GM18867 (cell line): ENCODE measurements around the gene PDE6A.
A peak's percentile ranks its signal among the peaks of the same experiment; 100 is the strongest.

Experiments used
- ATAC-seq: cut with Tn5 transposase; IDR thresholded peaks from one replicate; pipeline ENCODE4 v1.9.1; 2021; ENCODE audit warnings: mild to moderate bottlenecking, moderate library complexity; ENCODE audit not compliant: unreplicated experiment

The PDE6A gene

DNA sequence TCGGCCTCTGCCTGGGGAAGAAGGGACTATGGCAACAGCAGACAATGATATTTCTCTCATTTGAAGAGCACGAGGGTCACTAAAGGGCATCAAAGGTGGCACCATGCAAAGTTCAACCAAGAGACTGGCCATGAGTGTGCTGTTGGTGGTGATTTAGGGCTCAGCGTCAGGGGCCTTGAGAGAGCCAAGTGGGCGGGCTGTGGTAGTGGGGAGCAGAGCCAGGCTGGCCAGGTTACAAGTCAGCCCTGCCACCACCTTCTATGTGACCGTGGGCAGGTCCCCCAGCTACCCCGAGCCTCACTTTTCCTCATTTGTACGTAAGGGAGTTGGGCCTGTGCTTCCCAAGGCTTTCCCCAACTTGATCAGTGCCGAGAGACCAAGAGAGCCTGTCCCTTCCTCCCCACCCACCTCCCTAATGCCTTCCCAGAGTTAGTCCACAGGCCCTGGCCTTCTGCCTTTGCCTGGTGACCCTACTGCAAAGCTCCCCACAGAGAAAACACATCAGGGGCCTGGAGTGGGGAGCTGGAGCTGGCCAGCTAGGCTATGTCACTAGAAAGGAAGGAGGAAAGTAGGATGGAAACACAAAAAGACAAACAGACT lies 104.3 kb downstream of the PDE6A start:
- no peak for ATAC-seq

- ATAC-seq = no peak
Observed at GRCh38 chr5:149839761-149840160, 104.8 kb downstream of the PDE6A start.

DNA sequence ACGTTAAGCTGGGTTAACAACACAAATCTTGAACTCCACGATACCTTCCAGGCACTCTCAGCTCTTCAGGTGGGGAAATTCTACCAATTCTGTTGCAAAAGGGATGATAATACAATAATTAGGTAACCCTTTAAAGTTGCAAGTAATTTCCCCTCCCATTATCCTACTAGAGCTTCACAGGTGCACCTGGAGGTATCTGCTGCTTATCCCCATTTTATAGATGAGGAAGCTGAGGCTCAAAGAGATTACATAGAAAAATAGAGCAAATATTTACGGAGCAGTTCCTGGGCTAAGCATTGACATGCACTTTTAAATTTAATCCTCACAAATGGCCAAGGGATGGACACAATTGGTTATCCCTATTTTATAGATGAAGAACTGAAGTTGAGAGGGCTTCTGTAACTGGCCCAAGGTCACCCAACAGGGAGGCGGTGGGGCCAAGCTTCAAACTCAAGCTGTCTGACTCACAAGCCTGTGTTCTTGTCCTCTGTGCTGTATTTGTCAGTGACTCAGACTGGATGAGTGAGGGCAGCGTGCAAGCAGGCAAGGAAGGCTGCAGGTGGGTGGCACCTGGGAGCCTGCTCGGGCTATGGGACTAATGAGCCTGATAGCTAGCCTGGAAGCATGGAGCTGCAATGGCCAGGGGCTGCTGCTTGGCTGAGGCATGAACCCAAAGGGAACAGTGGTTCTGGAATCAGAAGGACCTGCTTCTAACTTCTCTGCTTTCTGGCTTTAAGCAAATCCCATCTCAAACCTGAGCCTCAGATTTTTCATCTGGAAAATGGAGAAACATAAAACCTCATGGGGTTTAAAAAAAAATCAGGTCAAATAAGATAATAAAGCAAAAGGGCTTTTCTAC lies 105.5 kb downstream of the PDE6A start:
- ATAC-seq = no peak

DNA sequence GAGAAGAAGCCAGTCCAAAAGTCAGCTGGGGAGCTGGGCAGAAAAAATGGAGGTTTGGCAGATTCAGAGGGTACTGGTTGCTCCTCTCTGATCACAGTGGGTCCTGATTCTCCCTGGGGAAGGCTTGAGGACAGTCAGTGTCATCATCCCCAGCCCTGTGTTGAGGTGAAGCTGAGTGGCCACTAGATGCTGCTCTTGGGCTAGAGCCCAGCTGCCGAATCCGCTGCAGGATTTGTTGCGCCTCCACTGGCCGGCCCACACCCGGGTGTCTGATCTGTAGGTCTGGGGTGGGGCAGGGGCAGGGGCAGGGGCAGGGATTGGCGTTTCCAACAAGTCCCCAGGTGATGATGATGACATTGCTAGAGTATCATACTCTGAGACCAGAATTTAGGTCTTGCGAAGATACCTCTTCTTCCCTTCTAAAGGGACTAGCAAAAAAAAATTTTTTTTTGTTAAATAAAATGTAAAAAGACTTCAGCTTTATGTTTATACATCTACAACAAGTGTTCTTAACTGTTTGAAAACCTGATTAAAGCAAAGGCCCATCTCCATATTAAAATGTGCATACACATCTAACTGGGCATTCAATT lies 106.8 kb downstream of the PDE6A start:
- ATAC-seq = peak; percentile 50

DNA sequence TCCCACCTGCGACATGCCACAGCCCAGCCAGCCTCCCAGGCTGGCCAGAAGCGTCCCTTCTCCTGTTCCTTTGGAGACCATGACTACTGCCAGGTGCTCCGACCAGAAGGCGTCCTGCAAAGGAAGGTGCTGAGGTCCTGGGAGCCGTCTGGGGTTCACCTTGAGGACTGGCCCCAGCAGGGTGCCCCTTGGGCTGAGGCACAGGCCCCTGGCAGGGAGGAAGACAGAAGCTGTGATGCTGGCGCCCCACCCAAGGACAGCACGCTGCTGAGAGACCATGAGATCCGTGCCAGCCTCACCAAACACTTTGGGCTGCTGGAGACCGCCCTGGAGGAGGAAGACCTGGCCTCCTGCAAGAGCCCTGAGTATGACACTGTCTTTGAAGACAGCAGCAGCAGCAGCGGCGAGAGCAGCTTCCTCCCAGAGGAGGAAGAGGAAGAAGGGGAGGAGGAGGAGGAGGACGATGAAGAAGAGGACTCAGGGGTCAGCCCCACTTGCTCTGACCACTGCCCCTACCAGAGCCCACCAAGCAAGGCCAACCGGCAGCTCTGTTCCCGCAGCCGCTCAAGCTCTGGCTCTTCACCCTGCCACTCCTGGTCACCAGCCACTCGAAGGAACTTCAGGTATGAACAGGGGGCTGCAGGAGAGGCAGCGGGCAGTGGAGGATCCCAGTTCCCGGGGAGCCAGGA lies 108.0 kb downstream of the PDE6A start:
- ATAC-seq = no peak

GRCh38 chr5:149834246-149834855 lies 110.2 kb downstream of the PDE6A start:
- peak; percentile 34 for ATAC-seq

DNA sequence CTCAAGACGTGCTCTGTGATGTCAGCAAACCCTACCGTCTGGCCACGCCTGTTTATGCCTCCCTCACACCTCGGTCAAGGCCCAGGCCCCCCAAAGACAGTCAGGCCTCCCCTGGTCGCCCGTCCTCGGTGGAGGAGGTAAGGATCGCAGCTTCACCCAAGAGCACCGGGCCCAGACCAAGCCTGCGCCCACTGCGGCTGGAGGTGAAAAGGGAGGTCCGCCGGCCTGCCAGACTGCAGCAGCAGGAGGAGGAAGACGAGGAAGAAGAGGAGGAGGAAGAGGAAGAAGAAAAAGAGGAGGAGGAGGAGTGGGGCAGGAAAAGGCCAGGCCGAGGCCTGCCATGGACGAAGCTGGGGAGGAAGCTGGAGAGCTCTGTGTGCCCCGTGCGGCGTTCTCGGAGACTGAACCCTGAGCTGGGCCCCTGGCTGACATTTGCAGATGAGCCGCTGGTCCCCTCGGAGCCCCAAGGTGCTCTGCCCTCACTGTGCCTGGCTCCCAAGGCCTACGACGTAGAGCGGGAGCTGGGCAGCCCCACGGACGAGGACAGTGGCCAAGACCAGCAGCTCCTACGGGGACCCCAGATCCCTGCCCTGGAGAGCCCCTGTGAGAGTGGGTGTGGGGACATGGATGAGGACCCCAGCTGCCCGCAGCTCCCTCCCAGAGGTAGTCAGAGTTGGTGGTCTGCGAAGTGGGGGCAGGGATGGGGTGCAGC lies 111.3 kb downstream of the PDE6A start:
- no peak for ATAC-seq

DNA sequence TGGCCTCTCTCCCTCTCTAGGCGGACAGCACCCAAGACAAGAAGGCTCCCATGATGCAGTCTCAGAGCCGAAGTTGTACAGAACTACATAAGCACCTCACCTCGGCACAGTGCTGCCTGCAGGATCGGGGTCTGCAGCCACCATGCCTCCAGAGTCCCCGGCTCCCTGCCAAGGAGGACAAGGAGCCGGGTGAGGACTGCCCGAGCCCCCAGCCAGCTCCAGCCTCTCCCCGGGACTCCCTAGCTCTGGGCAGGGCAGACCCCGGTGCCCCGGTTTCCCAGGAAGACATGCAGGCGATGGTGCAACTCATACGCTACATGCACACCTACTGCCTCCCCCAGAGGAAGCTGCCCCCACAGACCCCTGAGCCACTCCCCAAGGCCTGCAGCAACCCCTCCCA lies 112.0 kb downstream of the PDE6A start:
- no peak for ATAC-seq

DNA sequence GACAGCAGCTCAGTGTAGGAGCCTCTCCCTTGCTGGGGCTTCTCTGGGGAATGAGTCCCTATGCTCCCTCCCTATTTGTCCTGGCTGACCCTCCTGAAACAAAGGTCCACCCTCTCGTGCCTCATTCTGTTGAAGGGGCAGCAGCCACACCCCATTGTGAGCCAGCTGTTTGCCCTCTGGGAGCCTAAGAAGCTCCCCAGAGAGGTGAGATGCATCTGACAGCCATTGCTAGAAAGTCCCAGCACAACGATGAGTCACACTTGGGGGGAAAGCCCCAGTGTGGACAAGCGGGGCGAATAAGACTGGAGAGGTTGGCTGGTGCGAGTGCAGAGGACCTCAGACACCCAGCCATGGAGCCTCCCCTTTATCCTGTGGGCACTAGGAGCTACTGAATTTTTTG lies 113.1 kb downstream of the PDE6A start:
- peak; percentile 78 for ATAC-seq

DNA sequence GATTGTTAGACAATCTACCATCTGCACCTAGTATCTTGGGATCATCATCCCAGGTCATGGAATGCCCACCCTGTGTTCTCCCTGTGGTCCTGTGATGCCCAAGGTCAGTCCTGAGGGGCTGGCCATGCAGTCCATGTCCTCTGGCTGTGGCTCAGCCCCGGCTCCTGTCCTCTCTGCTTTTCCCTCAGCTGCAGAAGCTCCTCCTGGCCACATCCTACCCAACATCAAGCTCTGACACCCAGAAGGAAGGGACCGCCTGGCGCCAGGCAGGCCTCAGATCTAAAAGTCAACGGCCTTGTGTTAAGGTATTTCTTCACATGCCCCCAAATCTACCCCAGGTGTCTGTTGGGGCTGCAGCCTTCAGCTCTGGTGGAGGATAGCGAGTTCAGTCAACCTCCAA lies 114.0 kb downstream of the PDE6A start:
- ATAC-seq = no peak

DNA sequence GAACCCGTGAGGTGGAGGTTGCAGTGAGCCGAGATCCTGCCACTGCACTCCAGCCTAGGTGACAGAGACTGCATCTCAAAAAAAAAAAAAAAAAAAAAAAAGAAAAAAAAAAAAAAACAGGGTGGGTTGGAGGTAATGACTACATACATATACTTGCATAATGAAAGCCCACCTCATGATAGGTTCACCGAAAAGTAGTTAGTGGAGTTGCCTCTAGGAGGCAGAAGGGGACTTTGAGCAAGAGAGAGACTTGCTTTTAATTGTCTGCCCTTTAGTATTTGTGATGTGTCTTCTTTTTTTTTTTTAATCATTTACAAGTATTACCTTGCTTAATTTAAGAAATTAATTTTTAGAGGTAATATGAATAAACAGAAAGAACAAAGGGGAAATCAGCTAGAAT lies 114.6 kb downstream of the PDE6A start:
- ATAC-seq = no peak

DNA sequence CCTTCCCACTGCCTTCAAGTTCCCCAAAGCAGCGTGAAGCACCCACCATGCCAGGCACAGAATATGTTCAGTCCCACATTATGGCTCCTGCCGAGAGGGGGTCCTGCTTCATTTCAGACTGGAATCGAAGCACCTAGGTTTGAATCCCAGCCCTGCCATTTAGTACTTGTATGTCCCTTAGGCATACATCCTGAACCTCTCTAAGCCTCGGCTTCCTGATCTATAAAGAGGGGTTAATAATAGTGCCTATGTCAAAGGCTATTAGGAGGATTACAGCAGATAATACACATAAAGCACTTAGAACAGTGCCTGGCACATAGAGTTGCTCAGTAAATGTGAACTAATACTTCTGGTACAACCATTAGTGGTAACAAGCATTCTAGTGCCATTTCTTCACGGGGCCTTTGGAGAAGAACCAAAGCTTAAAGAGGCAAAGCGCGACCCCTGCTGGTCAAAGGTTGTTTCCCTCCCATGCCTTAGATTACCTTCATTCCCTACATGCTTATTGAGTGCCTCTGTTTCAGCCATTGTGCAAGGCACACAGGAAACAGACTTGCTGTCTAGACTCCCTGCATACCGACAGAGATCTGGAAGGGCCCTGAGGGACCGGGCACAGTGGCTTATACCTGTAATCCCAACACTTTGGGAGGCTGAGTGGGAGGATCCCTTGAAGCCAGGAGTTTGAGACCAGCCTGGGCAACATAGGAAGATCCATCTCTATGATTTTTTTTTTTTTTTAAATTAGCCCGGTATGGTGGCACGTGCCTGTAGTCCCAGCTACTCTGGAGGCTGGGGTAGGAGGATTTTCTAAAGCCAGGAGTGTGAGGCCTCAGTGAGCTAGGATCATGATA lies 116.2 kb downstream of the PDE6A start:
- ATAC-seq = peak; percentile 62

DNA sequence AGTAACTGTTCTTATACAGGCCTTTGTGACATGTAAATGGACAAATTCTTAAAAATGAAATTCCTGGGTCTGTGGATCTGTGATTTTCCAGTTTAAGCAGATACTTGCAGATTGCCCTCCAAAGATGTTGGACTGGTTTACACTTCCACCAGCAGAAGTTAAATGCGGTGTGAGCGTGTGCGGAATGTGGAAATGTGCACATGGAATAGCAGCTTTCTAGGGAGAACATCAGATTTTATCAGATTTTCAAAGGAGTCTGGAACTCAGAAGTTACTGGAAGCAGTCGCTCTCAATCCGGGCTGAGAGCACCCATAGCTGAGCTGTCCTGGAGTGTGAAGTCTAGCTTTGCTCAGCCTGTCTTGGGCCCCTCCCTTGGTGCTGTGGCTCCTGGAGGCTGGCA lies 117.0 kb downstream of the PDE6A start:
- no peak for ATAC-seq

DNA sequence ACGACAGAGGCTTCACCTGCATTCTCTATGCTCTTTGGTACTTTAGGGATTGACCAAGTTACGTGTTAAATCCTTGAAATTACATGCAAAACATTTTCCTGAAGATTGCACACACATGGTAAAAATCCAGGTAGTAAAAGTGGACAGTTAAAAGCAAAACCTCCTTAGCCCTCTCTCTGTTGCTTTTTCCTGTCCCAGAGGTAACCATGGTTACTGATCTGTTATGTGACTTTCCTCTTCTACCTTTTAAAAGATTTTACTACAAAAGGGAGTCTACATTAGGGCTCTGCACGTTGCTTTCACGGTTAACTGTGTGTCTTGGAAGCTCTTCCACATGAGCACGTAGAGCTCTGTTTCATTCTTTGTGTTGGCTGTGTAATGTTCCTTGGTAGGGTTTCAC lies 117.5 kb downstream of the PDE6A start:
- no peak for ATAC-seq

DNA sequence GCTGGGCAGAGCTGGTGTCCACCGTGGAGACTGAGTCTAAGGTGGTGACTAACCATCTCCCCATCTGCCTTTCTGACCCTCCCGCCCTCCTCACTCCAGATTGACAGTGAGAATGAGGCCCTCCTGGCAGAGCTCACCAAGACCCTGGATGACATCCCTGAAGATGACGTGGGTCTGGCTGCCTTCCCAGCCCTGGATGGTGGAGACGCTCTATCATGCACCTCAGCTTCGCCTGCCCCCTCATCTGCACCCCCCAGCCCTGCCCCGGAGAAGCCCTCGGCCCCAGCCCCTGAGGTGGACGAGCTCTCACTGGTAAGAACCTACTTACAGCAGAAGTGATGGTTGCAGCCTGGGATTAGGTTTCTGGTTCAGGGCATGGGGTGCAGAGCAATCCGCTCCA lies 118.0 kb downstream of the PDE6A start:
- ATAC-seq = no peak

- ATAC-seq = no peak
Observed at GRCh38 chr5:149824846-149825245, 119.7 kb downstream of the PDE6A start.

DNA sequence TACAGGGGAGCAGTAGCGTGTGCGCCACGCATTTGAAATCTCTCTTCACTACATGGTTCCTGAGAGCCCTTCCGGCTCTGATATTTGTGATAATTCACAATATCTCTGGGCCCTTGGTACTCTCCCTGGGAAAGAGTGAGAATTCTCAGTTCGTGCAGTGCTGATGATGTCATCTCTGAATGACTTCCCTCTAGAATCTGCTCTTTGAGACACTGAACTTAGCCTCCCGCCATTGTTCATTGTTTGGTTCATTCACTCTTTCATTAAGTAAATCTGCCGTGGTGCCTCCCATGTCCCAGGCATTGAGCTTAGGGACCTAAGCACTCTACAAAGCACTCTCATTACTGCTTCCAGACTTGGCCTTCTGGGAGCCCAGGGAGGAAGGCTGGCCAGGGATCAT lies 120.5 kb downstream of the PDE6A start:
- ATAC-seq = no peak

DNA sequence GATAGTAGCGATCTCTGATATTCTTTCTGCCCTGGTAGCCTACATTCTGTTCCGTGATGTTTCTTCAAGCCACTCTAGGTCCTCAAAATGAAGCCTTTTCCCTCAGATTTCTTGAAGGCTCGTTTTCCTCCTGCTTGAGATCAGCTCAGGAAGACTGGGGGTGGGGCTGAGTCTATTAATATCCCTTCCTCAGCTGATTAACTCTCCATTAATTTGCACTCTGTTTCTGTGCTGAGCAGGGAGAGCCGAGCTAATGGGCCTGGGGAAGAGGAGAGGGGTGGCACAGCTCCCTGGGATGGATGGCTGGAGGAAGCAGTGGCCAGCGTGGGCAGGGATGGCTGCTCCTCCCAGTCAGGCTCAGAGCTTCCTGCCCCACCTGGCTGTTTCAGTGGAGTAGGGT lies 121.2 kb downstream of the PDE6A start:
- ATAC-seq = no peak

DNA sequence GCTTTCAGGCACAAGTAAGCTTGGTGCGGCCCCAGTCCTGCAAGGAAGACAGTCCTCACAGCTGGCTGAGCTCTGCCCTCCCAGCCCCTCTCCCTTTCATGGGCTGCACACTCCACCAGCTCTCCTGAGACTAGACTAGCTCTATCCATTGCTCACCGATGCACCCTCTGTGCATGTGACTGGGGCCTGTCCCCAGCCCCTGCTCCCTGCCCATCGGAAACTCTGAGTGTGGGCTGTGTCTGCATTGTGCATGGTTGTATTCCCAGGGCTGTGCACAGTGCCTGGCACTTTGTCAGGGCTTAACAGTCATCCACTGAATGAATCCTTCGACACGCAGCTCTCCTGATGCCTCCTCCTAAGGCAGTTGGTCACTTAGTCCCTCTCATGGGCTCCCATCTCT lies 122.3 kb downstream of the PDE6A start:
- ATAC-seq = no peak
